PC-9 (cell line): ENCODE measurements around the gene TDRD9. TPM values are rescaled to one million over a fixed set of nuclear protein-coding genes. Genes with fewer than 3 reads are reported as not detected.
"Not testable (repeated sequence)": the region's sequence is repeated elsewhere in the genome, so short reads cannot be mapped to it uniquely, and the experiment has no call there.

ENCODE experiments used
- BruUV-seq: library from RNA; stranded (reverse); fragments of 400-500 nt; replicated peaks from 2 replicates; lab custom pipeline; 2021; lab: Mats Ljungman, UMichigan
- CTCF ChIA-PET: fragments of 300-600 bp; sonication (Branson Sonifier 250); formaldehyde crosslinking; loops from one replicate; lab custom pipeline; 2022; ENCODE audit warnings: antibody characterized with exemption; lab: Charles Lee
- POLR2A ChIA-PET: fragments of 300-600 bp; sonication (Branson Sonifier 250); formaldehyde crosslinking; loops from one replicate; lab custom pipeline; 2022; ENCODE audit warnings: antibody characterized with exemption; ENCODE audit not compliant: unreplicated experiment; lab: Charles Lee
- DNase-seq, 2 experiments: peaks; one replicate each; pipeline versions ENCODE4 v3.0.0 to v3.0.0-alpha.2; 2015 to 2022; ENCODE audit warnings: mixed read lengths in 1 of 2
- H2AFZ ChIP-seq: fragments of 200-600 bp; sonication (generic); 2 replicates; pipeline ENCODE4 v1.8.1; 2017; ENCODE audit warnings: antibody characterized with exemption
- H3F3A ChIP-seq: fragments of 200-600 bp; sonication (generic); 2 replicates; pipeline ENCODE4 v1.8.1; 2017; ENCODE audit warnings: antibody characterized with exemption, mild to moderate bottlenecking, low read depth; ENCODE audit not compliant: insufficient read depth
- H3K27ac ChIP-seq: fragments of 200-600 bp; sonication (generic); 2 replicates; pipeline ENCODE4 v1.6.1; 2016; ENCODE audit warnings: mixed run types
- H3K27me3 ChIP-seq: fragments of 200-600 bp; sonication (generic); 2 replicates; pipeline ENCODE4 v1.6.1; 2016; ENCODE audit warnings: low read depth, mixed run types; ENCODE audit not compliant: insufficient read depth
- H3K36me3 ChIP-seq: fragments of 200-600 bp; sonication (generic); 2 replicates; pipeline ENCODE4 v1.6.1; 2016; ENCODE audit warnings: low read depth, mixed run types
- H3K4me1 ChIP-seq: fragments of 200-600 bp; sonication (generic); replicated peaks from 2 replicates; pipeline ENCODE4 v1.6.1; 2016; ENCODE audit warnings: mixed run types; ENCODE audit not compliant: insufficient read depth
- H3K4me2 ChIP-seq: fragments of 200-600 bp; sonication (generic); 2 replicates; pipeline ENCODE4 v1.6.1; 2017; ENCODE audit warnings: mixed run types
- H3K4me3 ChIP-seq: fragments of 200-600 bp; sonication (generic); 2 replicates; pipeline ENCODE4 v1.6.1; 2016; ENCODE audit warnings: mixed run types
- H3K79me2 ChIP-seq: fragments of 200-600 bp; sonication (generic); 2 replicates; pipeline ENCODE4 v1.6.1; 2017; ENCODE audit warnings: low read depth, mixed run types
- H3K9me2 ChIP-seq: fragments of 200-600 bp; sonication (generic); 2 replicates; pipeline ENCODE4 v1.8.1; 2017; ENCODE audit warnings: mild to moderate bottlenecking; ENCODE audit not compliant: insufficient read depth
- H3K9me3 ChIP-seq: fragments of 200-600 bp; sonication (generic); 2 replicates; pipeline ENCODE4 v1.8.1; 2016; ENCODE audit warnings: low read depth; ENCODE audit not compliant: insufficient read depth
- H4K20me1 ChIP-seq: fragments of 200-600 bp; sonication (generic); 2 replicates; pipeline ENCODE4 v1.8.1; 2017; ENCODE audit not compliant: insufficient read depth
- EZH2 ChIP-seq: fragments of 200-600 bp; sonication (generic); IDR thresholded peaks from 2 replicates; pipeline ENCODE4 v1.8.0; 2017; ENCODE audit warnings: antibody characterized with exemption, low read depth
- intact Hi-C: fragments of 100-400 bp; cut with micrococcal nuclease; formaldehyde crosslinking; loops from one replicate; pipeline ENCODE4 v1.10.0; 2022; ENCODE audit not compliant: unreplicated experiment
- total RNA-seq: library from RNA; stranded (reverse); gene quantifications from 2 replicates; pipeline ENCODE4 v1.2.3, GENCODE V29; 2021
- TF ChIP-seq, protein P1 (sequence below): fragments of 200-600 bp; sonication (generic); conservative IDR thresholded peaks from 2 replicates; pipeline ENCODE4 v1.6.1; 2017; ENCODE audit warnings: mixed run types, antibody characterized with exemption, mild to moderate bottlenecking, moderate library complexity

TDRD9 gene
- total RNA-seq, 1 experiment from 2014 or later = 0.15 TPM

DNA sequence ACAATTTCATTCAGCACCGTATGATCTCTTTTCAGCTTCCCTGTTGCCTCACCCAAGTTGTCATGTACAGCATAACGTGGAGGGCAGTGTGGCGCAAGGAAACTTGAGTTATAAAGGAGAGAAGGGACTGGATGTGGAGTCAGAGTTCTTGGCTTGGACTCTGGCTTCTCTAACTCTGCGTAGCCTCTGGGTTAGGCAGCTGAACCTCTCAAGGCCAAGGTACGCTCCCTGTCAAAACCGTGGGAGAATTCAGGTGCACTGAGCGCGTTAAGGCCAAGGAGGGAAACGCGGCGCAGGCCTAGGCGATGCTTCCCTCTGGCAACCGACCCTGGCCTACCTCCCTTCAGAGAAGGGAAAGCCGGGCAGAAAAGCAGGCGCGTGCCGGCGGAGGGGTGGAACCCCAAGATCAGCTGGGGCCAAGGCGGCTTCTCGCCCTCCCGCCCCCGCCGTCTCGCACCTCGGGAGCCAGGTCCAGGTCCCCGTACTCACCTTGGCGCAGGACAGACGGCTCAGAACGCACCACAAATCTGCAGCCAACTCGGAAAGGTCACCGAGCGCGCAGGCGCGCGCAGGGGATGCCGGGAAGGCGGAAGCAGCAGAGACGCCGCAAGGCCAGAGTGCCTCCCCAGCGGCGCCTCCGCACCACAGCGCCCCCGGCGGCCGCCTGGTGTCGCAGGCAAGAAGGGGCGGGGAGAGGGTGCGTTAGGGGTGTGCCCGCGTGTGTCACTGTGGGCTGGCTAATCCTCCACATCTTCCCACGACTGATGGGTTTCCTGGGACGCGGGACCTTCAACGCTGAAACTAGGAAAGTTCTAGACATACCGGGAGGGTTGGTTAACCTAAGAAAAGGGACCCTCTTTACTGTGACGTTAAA is 7.0 kb upstream of the TDRD9 start:
- peak; percentile 78 to 96 for DNase-seq
- ChIA-PET CTCF (interaction anchor here (0.7 kb wide), 1 partner anchor 368 kb away, joined by 3 read pairs; no protein-coding TSS in a partner anchor), POLR2A (interaction anchor here (0.5 to 0.7 kb wide), 3 partner anchors 37 to 325 kb away, joined by 3 to 7 read pairs (median 3); no protein-coding TSS in a partner anchor)
- Histone ChIP-seq H3K27ac (peak overlapping the region; percentile 90), H3K27me3 (no peaks in the 10 kb centered on the region), H4K20me1 (peaks cover 24% of the 10 kb centered on the region), H3K4me1 (peaks cover 14% of the 10 kb centered on the region), H3K4me2 (peak overlapping the region; percentile 85), H3F3A (peaks cover 18% of the 10 kb centered on the region), H3K36me3 (peaks cover 16% of the 10 kb centered on the region), H3K9me2 (no peaks in the 10 kb centered on the region), H2AFZ (peak overlapping the region; percentile 79), H3K9me3 (no peaks in the 10 kb centered on the region), H3K4me3 (peak overlapping the region; percentile 100), H3K79me2 (peaks cover 50% of the 10 kb centered on the region)
- intact Hi-C loops = loop anchor here (5.0 kb wide), 2 partner anchors 56 to 156 kb away; no protein-coding TSS in a partner anchor
- TF ChIP-seq, protein P1, sequence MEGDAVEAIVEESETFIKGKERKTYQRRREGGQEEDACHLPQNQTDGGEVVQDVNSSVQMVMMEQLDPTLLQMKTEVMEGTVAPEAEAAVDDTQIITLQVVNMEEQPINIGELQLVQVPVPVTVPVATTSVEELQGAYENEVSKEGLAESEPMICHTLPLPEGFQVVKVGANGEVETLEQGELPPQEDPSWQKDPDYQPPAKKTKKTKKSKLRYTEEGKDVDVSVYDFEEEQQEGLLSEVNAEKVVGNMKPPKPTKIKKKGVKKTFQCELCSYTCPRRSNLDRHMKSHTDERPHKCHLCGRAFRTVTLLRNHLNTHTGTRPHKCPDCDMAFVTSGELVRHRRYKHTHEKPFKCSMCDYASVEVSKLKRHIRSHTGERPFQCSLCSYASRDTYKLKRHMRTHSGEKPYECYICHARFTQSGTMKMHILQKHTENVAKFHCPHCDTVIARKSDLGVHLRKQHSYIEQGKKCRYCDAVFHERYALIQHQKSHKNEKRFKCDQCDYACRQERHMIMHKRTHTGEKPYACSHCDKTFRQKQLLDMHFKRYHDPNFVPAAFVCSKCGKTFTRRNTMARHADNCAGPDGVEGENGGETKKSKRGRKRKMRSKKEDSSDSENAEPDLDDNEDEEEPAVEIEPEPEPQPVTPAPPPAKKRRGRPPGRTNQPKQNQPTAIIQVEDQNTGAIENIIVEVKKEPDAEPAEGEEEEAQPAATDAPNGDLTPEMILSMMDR = peak; percentile 92
- TF ChIP-seq EZH2 = no peak
- BruUV-seq = TSS peak; percentile 75

DNA sequence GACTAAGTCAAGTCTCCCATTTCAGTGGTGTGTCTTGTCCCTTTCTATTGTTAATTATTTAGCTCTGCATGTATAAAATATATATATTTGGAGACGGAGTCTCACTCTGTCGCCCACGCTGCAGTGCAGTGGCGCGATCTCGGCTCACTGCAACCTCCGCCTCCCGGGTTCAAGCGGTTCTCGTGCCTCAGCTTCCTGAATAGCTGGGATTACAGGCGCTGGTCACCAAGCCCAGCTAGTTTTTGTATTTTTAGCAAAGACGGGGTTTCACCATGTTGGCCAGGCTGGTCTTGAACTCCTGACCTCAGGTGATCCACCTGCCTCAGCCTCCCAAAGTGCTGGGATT is 6.4 kb upstream of the TDRD9 start:
- Histone ChIP-seq H3K4me1 (peaks cover 14% of the 10 kb centered on the region), H4K20me1 (peaks cover 23% of the 10 kb centered on the region), H3K79me2 (peaks cover 44% of the 10 kb centered on the region), H3F3A (peaks cover 15% of the 10 kb centered on the region), H3K4me2 (peak overlapping the region; percentile 84), H2AFZ (peak overlapping the region; percentile 79), H3K36me3 (peaks cover 14% of the 10 kb centered on the region), H3K4me3 (peak overlapping the region; percentile 100)
- H3K27ac ChIP-seq, H3K9me2 ChIP-seq, BruUV-seq, H3K9me3 ChIP-seq, H3K27me3 ChIP-seq, DNase-seq: not testable (repeated sequence)
- intact Hi-C loops = loop anchor here (5.0 kb wide), 2 partner anchors 55 to 155 kb away; no protein-coding TSS in a partner anchor
- ChIA-PET CTCF (interaction anchor here (0.7 kb wide), 1 partner anchor 369 kb away, joined by 3 read pairs; no protein-coding TSS in a partner anchor), POLR2A (interaction anchor here (0.6 to 0.7 kb wide), 2 partner anchors 157 to 326 kb away, joined by 3 to 7 read pairs; no protein-coding TSS in a partner anchor)

DNA sequence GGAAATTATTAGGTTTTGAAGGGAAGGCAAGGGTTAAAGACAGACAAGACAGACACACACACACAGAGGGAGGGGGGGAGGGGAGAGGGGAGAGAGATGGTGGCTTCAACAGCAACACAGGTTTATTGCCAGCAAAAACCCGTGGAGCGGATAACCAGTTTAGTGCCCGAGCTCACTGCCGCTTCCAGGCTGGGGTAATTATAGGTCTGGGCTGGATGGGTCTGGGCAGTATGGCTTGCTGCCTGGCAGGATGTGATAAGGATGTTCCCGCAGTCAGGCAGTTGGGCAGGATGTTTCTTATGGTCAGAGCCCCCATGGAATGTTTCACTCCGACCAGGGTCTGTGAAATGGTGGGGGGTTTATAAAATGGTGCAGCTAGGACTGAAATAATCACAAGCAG is 4.4 kb upstream of the TDRD9 start:
- Histone ChIP-seq H4K20me1 (peaks cover 6% of the 10 kb centered on the region), H2AFZ (no peak overlapping the region), H3K9me3 (no peaks in the 10 kb centered on the region), H3K79me2 (peaks cover 24% of the 10 kb centered on the region), H3K27me3 (no peaks in the 10 kb centered on the region), H3K27ac (no peak overlapping the region), H3F3A (peaks cover 15% of the 10 kb centered on the region), H3K36me3 (no peaks in the 10 kb centered on the region), H3K4me2 (no peak overlapping the region), H3K9me2 (no peaks in the 10 kb centered on the region), H3K4me3 (no peak overlapping the region), H3K4me1 (peaks cover 14% of the 10 kb centered on the region)
- intact Hi-C loops = loop anchor here (5.0 kb wide), 2 partner anchors 53 to 153 kb away; no protein-coding TSS in a partner anchor
- BruUV-seq = no TSS peak
- no peak for TF ChIP-seq EZH2
- TF ChIP-seq, protein P1 = no peak
- CTCF ChIA-PET = no interaction called here
- DNase-seq = no peak
- POLR2A ChIA-PET = no interaction called here
